Testis (tissue), 3 donors: ENCODE measurements around the gene VAV2. TPM values are rescaled to one million over a fixed set of nuclear protein-coding genes. Genes with fewer than 3 reads are reported as not detected.

Source experiments
- DNase-seq: peaks from one replicate; pipeline ENCODE4 v3.0.0-alpha.2; 2019
- H3K27ac ChIP-seq, 2 donors: fragments of 200-600 bp; sonication (generic); one replicate each; pipeline ENCODE4 v1.5.1; 2019
- H3K27me3 ChIP-seq: fragments of 200-600 bp; sonication (generic); one replicate; pipeline ENCODE4 v1.5.1; 2019
- H3K36me3 ChIP-seq: fragments of 200-600 bp; sonication (generic); one replicate; pipeline ENCODE4 v1.5.1; 2017; ENCODE audit warnings: low read depth; ENCODE audit errors: missing control alignments
- H3K4me1 ChIP-seq: fragments of 200-600 bp; sonication (generic); one replicate; pipeline ENCODE4 v1.5.1; 2019
- H3K4me3 ChIP-seq, 2 donors: fragments of 200-600 bp; sonication (generic); one replicate each; pipeline ENCODE4 v1.5.1; 2017 to 2019
- H3K9me3 ChIP-seq: fragments of 200-600 bp; sonication (generic); one replicate; pipeline ENCODE4 v1.5.1; 2017
- POLR2A ChIP-seq: fragments of 450-650 bp; IDR thresholded peaks from one replicate; pipeline ENCODE4 v1.6.1; 2017; ENCODE audit warnings: antibody characterized with exemption, mild to moderate bottlenecking, moderate library complexity
- WGBS, 2 donors: methylation state at CpG; one replicate each; pipeline ENCODE4 v1.1.5; 2018; 5-methylcytosine and 5-hydroxymethylcytosine counted together
- intact Hi-C: fragments of 100-400 bp; cut with DNase I; formaldehyde crosslinking; loops from one replicate; pipeline ENCODE4 v1.15.1; 2023; ENCODE audit warnings: low total_unique reads
- polyA plus RNA-seq: library from polyadenylated mRNA; stranded (reverse); fragments of 350-450 nt; fragmentation: Illumina TruSeq; extraction: RNeasy Lipid Tissue Mini Kit (QIAGEN cat#74804); gene quantifications from one replicate; pipeline ENCODE4 v1.2.3, GENCODE V29; 2014; ENCODE audit warnings: low read depth, low replicate concordance; ENCODE audit not compliant: insufficient read depth
- total RNA-seq, 2 donors: library from RNA; depleted of rRNA; stranded (reverse); fragments of >200 nt; gene quantifications; one replicate each; pipeline ENCODE4 v1.2.3, GENCODE V29; 2016
- TF ChIP-seq, protein P1 (sequence below), 3 experiments: fragments of 450-650 bp in 2 of 3; fragments of 200-600 bp in 1 of 3; sonication (generic) in 1 of 3; IDR thresholded peaks; one replicate each; pipeline ENCODE4 v1.5.1; 2016 to 2019; ENCODE audit warnings: antibody characterized with exemption in 3 of 3, mild to moderate bottlenecking in 2 of 3, moderate library complexity in 1 of 3

VAV2 gene
- total and polyA plus RNA-seq, 3 donors from 2014 or later: 11.0 to 14.1 (median 12.2) TPM

DNA sequence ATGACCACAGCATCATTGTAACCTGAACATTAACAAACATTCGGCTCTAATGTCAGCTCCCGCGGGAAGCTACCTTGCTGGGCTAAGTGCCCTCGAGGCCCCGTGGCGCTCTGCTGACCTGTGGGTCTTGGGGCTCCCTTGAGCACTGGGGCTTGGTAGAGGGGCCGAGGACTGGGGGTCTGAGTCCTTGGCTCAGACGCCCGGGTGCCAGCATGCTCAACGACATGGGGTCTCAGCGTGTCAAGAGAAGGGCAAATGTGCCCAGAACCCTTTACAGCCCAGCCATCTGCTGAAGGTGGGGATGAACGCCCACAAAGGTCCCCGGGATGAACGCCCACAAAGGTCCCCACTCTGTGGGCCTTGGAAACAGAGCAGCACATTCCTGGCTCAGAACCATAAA, 214.3 kb downstream of the VAV2 start:
- H3K4me3 ChIP-seq: no peak overlapping the region
- H3K27me3 ChIP-seq: no peaks in the 10 kb centered on the region
- H3K36me3 ChIP-seq: no peaks in the 10 kb centered on the region
- no peak for TF ChIP-seq POLR2A
- TF ChIP-seq, protein P1, sequence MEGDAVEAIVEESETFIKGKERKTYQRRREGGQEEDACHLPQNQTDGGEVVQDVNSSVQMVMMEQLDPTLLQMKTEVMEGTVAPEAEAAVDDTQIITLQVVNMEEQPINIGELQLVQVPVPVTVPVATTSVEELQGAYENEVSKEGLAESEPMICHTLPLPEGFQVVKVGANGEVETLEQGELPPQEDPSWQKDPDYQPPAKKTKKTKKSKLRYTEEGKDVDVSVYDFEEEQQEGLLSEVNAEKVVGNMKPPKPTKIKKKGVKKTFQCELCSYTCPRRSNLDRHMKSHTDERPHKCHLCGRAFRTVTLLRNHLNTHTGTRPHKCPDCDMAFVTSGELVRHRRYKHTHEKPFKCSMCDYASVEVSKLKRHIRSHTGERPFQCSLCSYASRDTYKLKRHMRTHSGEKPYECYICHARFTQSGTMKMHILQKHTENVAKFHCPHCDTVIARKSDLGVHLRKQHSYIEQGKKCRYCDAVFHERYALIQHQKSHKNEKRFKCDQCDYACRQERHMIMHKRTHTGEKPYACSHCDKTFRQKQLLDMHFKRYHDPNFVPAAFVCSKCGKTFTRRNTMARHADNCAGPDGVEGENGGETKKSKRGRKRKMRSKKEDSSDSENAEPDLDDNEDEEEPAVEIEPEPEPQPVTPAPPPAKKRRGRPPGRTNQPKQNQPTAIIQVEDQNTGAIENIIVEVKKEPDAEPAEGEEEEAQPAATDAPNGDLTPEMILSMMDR (IDR thresholded peaks at IDR 0.05): no peak
- WGBS, 2 donors: 96 to 97% methylated on average over 8 to 14 of the region's 14 CpGs
- intact Hi-C loops: no loop called here
- peaks cover 4% of the 10 kb centered on the region for H3K4me1 ChIP-seq
- no peak for DNase-seq
- no peaks in the 10 kb centered on the region for H3K9me3 ChIP-seq
- H3K27ac ChIP-seq: no peak overlapping the region

DNA sequence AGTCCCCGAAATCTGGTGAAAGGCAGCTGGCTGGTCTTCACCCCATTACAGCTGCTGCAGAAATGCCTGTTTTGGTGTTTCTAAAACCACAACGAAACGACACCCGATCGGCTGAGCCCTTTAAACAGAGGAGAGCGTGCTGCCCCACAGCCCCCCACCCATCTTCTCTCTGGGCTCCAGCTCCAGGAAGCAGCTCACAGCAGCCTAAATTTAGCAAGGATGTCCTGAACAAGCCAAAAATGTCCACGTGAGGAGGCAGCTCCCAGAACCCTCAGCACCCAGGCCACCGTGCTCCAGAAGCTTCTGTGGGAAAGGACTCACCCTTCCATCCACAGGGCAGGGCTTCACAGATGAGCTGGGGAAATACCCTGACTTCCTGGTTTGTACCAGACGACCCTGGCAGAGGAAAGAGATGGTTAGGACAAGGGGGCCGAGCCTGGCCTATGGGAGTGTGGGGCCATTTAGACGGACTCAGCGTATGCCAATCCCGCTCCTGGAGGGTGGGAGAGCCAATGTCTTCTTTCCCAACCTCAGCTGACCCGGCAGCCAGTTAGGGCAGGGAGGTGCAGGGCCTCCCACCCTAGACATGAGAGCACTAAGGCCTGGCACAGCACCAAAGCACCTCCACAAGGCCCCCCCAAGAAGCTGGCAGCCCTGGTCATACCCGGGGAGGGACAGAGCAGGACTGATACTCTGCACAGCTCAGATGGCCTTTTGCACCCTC, 214.9 kb downstream of the VAV2 start:
- Histone ChIP-seq H3K4me1 (peaks cover 4% of the 10 kb centered on the region), H3K27ac (no peak overlapping the region), H3K9me3 (no peaks in the 10 kb centered on the region), H3K27me3 (no peaks in the 10 kb centered on the region), H3K36me3 (no peaks in the 10 kb centered on the region), H3K4me3 (no peak overlapping the region)
- TF ChIP-seq POLR2A: no peak
- TF ChIP-seq, protein P1 (IDR thresholded peaks at IDR 0.05): no peak
- DNase-seq: no peak
- intact Hi-C loops: no loop called here
- 79 to 81% methylated on average over 8 to 15 of the region's 15 CpGs for WGBS, 2 donors

GRCh38 chr9:133775951-133776905, 215.9 kb downstream of the VAV2 start:
- no peaks in the 10 kb centered on the region for H3K9me3 ChIP-seq
- peaks cover 4% of the 10 kb centered on the region for H3K4me1 ChIP-seq
- no peaks in the 10 kb centered on the region for H3K36me3 ChIP-seq
- H3K27me3 ChIP-seq: no peaks in the 10 kb centered on the region
- TF ChIP-seq POLR2A: no peak
- TF ChIP-seq, protein P1 (IDR thresholded peaks at IDR 0.05): no peak
- DNase-seq: no peak
- no peak overlapping the region for H3K27ac ChIP-seq
- H3K4me3 ChIP-seq: no peak overlapping the region
- intact Hi-C loops: no loop called here
- WGBS, 2 donors: 96 to 97% methylated on average over 14 to 27 of the region's 27 CpGs

GRCh38 chr9:133775291-133775690, 216.8 kb downstream of the VAV2 start:
- TF ChIP-seq, protein P1 (IDR thresholded peaks at IDR 0.05): no peak
- TF ChIP-seq POLR2A: no peak
- Histone ChIP-seq H3K9me3 (no peaks in the 10 kb centered on the region), H3K27ac (no peak overlapping the region), H3K4me3 (no peak overlapping the region), H3K4me1 (peaks cover 4% of the 10 kb centered on the region), H3K36me3 (no peaks in the 10 kb centered on the region), H3K27me3 (no peaks in the 10 kb centered on the region)
- DNase-seq: no peak
- intact Hi-C loops: no loop called here
- 82 to 99% methylated on average over 2 of the region's 2 CpGs for WGBS, 2 donors
